Measurements from ENCODE around the gene IL20.

IL20 gene

GRCh38 chr1:206878456-206878855 is 13.0 kb downstream of the IL20 start:
- no peak for DNase-seq (ENCODE audit: low spot score)

DNA sequence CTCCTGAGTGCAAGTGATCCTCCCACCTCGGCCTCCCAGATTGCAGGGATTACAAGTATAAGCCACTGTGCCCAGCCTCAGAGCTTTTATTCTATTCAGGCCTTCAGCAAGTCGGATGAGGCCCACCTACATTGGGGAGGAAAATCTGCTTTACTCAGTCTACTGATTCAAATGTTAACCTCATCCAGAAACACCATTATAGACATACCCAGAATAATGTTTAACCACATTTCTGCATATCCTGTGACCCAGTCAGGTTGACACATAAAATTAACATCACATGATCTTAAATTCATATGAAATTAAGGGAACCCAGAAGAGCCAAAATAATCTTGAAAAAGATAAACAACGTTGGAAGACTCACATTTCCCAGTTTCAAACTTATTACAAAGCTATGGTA is 14.9 kb downstream of the IL20 start:
- DNase-seq (ENCODE audit: low spot score), result no peak

GRCh38 chr1:206882555-206882954 is 17.1 kb downstream of the IL20 start:
- no peak for DNase-seq (ENCODE audit: low spot score)

GRCh38 chr1:206883160-206883559 is 17.7 kb downstream of the IL20 start:
- DNase-seq (ENCODE audit: low spot score), result no peak

GRCh38 chr1:206883876-206884275 is 18.5 kb downstream of the IL20 start:
- no peak for DNase-seq (ENCODE audit: low spot score)

DNA sequence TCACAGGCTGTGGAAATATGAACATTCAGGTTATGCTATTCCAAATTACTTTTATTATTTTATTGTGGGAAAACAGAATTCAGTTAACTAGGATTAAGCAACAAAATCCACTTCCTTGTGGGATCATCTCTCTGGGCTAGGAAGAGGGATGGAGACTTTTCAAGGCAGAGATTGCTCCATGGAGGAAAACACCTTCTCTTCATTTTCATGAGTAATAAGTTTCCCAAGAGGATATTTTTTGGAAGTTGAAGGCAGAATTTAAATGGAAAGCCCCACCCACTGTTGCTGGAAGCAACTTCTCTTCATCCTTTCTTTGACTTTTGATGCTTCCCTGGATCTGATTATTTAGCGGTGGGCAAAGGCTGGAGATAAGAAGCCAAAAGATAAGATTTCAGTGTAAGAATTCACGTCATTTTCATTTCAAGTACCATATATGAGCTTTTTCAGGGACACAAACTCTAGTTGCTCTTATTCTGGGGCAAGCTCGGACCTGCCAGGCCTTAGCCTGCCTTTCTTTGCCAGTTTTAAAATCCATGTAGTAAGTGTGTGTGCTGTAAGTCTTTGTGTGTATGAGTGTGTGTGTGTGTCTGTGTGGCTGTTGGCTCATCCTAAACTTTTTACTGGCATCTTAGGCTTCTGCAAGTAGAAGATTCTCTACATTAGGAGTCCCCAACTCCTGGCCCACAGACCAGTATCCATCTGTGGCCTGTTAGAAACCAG is 20.1 kb downstream of the IL20 start:
- DNase-seq (ENCODE audit: low spot score), result no peak

- no peak for DNase-seq (ENCODE audit: low spot score)
These were observed 21.4 kb downstream of the IL20 start for GRCh38 chr1:206886831-206887230.

DNA sequence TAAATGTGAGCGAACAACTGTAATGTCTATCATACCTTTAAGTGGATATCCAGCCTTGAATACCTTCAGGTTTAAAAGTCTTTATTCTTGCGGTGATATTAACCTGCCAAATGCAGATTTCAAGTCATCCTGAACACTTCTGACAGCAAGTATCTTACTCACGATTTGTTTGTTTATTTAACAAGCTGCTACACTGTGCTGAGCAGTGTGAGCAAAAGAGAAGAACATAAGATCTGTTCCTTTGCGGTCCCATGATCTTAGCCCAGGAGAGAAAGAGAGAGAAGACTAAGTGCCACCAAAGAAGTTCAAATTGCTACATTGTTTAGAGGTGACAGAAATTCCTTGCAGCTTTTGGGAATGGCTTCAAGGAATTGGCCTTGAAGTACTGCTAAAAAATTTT is 22.3 kb downstream of the IL20 start:
- DNase-seq (ENCODE audit: low spot score), result no peak

DNA sequence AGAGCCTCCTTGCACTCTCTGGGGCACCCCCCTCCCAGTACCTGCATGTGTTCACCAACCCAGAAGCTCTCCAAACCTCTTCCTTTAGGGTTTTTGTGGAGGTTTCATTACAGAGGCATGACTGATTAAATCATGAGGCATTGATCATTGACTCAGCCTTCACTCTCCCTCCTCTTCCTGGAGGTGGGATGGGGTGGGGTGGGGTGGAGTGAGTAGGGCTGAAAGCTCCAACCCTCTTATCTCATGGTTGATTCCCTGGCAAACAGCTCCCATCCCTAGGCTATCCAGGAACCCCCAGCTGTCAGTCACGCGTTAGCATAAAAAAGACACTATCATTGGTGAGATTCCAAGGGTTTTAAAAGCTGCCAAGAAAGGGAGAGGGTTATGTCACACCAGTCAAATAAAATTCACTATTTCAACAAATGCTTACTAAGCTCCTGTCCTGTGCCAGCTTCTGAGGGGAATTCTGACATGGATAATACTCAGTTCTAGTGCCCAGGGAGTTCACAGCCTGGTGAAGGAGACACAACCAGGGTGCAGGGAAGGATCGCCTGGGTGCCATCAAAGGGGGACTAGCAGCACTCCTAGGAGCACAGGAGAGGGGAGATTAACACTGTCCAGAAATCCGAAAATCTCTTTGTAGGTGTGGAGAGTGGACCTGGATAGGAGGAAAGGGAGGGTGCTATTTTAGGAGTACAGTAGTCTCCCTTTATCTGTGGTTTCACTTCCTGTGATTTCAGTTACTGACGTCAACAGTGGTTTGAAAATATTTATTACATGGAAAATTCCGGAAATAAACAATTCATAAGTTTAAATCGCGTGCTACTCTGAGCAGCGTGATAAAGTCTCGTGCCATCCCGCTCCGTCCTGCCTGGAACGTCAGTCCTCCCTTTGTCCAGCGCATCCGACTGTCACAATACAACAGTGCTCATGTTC is 25.0 kb downstream of the IL20 start:
- DNase-seq (ENCODE audit: low spot score), result no peak

- no peak for DNase-seq (ENCODE audit: low spot score)
These were observed 26.0 kb downstream of the IL20 start for GRCh38 chr1:206891412-206891811.

DNA sequence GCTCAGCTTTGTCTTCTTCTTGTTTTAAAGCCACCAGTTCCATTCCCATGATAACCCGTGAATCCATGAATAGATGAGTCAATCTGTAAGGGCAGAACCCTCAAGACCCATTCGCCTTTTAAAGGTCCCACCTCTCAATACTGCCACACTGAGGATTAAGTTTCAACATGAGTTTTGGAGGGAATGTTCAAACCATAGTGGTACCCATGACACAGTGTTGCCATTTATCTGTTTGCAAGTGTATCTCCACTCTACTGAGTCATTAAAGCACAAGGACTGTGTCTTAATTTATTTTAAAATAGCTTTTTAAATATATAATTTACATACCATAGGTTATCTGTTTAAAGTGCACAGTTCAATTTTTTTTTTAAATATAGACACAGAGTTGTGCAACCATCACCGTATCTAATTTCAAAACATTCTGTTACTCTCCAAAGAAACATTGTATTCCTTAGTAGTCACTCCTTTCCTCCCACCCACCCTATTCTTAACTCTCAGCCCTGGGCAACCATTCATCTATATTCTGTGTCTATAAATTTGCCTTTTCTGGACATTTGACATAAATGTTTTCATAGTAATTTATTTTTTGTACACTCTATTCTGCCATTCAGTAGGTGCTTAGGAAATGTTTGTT is 27.0 kb downstream of the IL20 start:
- DNase-seq (ENCODE audit: low spot score), result peak; percentile 46

DNA sequence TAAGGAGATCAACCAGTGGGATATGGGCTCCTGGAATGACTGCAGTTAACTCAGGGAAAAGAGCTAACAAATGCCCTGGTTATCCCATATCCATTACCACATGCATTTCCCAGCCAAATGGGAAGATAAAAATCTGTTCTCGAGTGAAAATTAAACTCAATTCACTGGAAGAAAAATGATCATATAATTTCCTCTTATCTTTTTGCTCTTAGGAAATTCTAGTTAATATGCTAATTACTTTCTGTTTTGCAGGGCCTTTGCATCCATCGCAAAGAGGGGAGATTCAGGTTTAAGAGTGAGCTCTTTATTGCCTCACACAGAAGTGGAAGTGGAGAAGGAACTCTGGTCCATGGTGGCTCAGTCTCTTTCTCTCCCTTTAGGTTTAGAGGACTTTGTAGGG is 28.0 kb downstream of the IL20 start:
- DNase-seq (ENCODE audit: low spot score), result no peak

- no peak for DNase-seq (ENCODE audit: low spot score)
These were observed 29.9 kb downstream of the IL20 start for GRCh38 chr1:206895325-206895724.

GRCh38 chr1:206895837-206896242 is 30.4 kb downstream of the IL20 start:
- no peak for DNase-seq (ENCODE audit: low spot score)

DNA sequence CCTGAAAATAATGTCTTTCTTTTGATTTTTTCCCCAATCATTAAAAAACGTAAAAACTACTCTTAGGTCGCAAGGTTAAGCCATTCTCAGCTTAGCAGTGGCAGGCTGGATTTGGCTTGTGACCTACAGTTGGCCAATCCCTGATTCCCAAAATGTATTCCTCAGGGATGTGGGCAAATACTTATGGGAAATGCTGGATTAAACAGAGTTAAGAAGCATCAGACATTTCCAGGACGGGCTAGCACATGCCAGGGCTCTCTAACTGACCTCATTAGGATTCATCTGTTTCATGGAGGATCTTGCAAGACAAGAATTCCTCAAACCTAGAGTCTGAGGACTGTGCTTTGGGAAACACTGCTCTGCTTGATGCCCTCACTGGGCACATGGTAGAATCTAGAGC is 30.8 kb downstream of the IL20 start:
- DNase-seq (ENCODE audit: low spot score), result no peak

GRCh38 chr1:206897175-206897574 is 31.8 kb downstream of the IL20 start, which contains the start of gene IL24:
TSS of gene IL24 (plus strand) at chr1:206897443. CDS start at chr1:206897833, 390 bp downstream.
- no peak for DNase-seq (ENCODE audit: low spot score)

GRCh38 chr1:206898089-206898914 is 32.9 kb downstream of the IL20 start:
- DNase-seq (ENCODE audit: low spot score), result peak; percentile 75

DNA sequence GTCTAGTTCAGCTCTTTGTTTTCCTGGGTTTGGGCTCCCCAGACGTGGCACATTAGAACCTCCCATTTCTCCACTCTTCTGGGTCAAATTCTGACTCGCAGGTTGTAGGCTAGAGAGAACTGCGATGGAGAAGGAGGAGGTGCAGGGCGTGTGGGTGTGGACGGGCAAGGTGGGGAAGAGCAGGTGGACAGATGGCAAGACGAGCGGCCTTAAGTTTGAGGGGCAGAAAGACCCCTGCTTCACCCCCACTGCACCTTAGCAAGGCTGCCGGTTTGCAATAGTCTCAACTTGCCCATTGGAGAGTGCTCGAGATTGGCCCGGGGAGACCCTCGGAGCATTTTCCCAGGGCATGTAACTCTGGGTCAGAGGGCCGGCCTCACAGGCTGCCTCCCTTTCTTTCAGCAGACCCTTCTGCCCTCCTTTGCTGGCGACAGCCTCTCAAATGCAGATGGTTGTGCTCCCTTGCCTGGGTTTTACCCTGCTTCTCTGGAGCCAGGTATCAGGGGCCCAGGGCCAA is 33.5 kb downstream of the IL20 start:
- DNase-seq (ENCODE audit: low spot score), result no peak

GRCh38 chr1:206899717-206900116 is 34.3 kb downstream of the IL20 start:
- DNase-seq (ENCODE audit: low spot score), result no peak

GRCh38 chr1:206900149-206900548 is 34.7 kb downstream of the IL20 start:
- no peak for DNase-seq (ENCODE audit: low spot score)

GRCh38 chr1:206901944-206902343 is 36.5 kb downstream of the IL20 start:
- DNase-seq (ENCODE audit: low spot score), result no peak

DNA sequence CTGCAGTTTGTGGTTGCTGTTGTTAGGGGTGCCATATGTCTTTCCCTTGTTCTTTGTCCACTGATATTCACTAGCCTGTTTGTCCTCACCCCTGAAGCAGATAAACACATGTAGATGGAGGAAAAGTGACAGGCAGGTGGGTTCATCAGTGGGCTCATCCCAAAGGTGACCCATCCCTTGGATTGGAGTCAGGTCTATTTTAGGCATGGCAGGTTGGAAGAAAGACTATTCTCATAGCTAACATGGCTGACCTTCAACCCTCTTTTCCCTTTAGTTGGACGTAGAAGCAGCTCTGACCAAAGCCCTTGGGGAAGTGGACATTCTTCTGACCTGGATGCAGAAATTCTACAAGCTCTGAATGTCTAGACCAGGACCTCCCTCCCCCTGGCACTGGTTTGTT is 37.3 kb downstream of the IL20 start:
- no peak for DNase-seq (ENCODE audit: low spot score)

Data from GM03348 (cell line).